ENCODE data around the gene MCC.

DNA sequence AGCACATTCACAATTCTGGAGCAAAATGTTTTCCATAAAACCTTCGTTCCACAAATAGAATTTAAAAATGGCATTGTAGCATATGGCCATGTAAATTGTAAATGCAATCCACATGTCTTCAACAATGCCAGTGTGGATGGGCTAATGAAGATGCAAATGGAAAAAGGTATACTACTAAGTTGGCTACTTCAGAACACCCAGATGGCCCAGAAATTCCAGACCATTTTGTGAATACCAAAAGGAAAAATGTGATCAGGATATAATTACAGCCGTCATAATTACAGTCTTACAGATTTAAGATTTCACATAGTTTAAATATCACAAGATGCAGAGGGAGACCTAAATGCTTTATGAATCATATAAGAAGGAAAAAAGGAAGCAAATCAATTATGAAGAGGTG lies 170.6 kb downstream of the MCC start:
- TF ChIP-seq POLR2A (IDR thresholded peaks at IDR 0.05) (no peak), POLR2AphosphoS5 (IDR thresholded peaks at IDR 0.05) (no peak)
- TF ChIP-seq, protein P1, sequence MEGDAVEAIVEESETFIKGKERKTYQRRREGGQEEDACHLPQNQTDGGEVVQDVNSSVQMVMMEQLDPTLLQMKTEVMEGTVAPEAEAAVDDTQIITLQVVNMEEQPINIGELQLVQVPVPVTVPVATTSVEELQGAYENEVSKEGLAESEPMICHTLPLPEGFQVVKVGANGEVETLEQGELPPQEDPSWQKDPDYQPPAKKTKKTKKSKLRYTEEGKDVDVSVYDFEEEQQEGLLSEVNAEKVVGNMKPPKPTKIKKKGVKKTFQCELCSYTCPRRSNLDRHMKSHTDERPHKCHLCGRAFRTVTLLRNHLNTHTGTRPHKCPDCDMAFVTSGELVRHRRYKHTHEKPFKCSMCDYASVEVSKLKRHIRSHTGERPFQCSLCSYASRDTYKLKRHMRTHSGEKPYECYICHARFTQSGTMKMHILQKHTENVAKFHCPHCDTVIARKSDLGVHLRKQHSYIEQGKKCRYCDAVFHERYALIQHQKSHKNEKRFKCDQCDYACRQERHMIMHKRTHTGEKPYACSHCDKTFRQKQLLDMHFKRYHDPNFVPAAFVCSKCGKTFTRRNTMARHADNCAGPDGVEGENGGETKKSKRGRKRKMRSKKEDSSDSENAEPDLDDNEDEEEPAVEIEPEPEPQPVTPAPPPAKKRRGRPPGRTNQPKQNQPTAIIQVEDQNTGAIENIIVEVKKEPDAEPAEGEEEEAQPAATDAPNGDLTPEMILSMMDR (IDR thresholded peaks at IDR 0.05) = no peak

All from breast epithelium (tissue), 3 donors.